HG03558 (cell line): ENCODE results near the gene BAIAP2.
"Not testable (repeated sequence)": the region's sequence is repeated elsewhere in the genome, so short reads cannot be mapped to it uniquely, and the experiment has no call there.

Experiments
- ATAC-seq: cut with Tn5 transposase; IDR thresholded peaks from one replicate; pipeline ENCODE4 v1.9.1; 2021; ENCODE audit warnings: moderate number of reproducible peaks; ENCODE audit not compliant: unreplicated experiment; ENCODE audit errors: extremely low read depth

The BAIAP2 gene

DNA sequence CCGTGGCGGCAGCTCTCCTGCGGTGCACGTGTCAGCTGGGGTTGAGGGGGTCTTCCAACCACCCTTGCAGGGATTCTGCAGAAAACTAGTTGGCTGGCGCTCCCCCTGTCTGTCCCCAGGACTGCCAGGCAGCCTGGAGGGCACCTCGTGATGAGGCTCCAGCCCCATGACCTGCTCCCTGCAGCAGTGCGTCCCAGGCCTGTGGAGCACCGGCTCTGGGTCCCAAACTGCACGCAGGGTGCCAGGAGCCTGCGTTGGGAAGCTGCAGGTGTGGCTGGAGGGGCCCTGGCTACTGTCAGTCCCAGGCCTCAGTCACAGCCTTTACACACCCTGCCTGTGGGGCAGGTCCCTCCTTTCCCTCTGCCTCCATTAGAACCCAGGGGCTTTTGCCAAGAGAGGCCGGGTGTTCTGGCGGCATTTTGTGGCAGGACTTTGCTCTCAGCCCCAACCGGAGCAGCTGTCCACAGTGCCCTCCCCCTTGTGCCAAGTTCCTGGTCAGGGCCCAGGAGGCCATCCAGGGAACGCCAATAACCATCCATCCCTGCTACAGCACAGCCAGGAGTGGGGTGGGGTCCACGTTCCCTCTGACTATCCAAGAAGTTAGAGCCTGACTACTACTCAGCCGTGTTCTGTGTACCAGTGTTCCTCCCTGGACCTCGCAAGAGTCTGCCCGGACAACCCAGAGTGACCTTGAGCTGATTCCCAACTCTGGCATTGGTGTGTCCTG, 34.2 kb upstream of the BAIAP2 start:
- no peak for ATAC-seq

GRCh38 chr17:81002013-81002384, 33.0 kb upstream of the BAIAP2 start:
- no peak for ATAC-seq

GRCh38 chr17:81002409-81003361, 32.3 kb upstream of the BAIAP2 start:
- no peak for ATAC-seq

DNA sequence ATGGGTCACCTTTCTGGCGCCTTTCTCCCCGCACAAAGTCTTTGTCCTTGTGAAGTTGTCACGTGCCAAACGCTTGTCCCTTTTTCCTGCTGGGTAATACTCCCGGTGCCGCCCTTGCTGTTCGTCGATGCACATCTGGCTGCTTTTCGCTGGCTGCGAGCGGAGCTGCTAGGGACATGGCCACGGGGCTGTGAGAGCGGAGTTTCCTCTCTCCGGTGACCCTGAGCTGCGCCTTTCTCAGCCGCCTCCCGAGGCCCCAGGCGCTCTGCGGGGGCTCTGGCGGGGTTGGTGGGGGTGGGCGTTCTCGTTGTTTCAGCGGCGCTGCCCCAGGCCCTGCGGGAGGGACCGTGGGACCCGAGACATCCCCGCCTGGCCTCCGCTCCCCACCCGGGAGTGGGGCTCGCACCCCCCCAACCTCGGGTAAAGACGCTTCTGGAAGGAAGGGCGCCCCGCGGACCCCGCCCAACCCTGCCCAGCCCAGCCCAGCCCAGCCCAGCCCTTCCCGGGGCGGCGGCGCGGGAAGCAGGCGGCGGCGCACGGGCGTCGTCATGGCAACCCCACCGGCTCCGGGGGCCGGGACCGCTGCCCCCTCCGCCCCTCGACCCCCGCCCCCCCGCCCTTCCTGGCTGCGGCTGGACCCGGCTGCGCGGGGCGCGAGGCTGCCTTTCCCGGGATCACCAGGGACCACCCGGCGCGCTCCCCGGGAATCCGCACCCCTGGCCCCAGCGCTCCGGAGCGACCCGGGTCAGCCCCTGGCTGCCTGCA, 31.1 kb upstream of the BAIAP2 start:
- ATAC-seq: no peak

- ATAC-seq: no peak
Measured at GRCh38 chr17:81006891-81007290, 28.1 kb upstream of the BAIAP2 start.

GRCh38 chr17:81008140-81008539, 26.8 kb upstream of the BAIAP2 start:
- ATAC-seq: no peak

GRCh38 chr17:81009136-81009535, 25.8 kb upstream of the BAIAP2 start:
- ATAC-seq: no peak

DNA sequence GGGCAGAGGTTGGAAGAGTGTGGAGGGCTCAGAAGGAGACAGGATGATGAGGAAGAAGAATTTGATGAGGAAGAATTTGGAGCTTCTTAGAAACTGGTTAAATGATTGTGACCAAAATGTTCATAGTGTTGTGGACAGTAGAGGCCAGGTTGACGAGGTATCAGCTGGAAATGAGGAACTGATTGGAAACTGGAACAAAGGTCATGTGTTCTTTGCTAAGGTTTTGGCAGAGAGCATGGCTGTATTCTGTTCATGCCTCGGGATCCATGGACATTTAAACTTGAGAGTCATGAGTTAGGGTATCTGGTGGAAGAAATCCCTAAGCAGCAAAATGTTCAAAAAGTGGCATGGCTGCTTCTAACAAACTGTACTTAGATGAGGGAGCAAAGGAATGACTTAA, 24.0 kb upstream of the BAIAP2 start:
- no peak for ATAC-seq

DNA sequence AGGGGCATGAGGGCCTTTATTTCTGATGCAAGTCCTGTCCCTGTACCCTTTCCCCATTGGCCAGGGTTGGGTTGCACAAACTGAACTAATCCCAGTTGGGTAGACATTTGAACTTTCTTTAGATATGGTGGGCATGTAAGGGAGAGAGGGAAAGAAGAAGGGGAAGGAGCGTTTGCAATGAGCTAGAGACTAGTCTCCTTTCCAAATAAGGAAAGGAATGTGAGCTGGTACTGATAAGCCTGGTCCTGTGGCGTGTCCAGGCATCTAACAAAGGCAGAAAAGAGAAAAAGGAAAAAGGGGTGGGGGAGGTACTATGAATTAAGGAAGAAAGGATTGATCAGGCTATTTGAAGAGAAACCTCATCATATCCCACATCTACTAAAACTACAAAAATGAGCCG, 23.0 kb upstream of the BAIAP2 start:
- ATAC-seq: no peak

DNA sequence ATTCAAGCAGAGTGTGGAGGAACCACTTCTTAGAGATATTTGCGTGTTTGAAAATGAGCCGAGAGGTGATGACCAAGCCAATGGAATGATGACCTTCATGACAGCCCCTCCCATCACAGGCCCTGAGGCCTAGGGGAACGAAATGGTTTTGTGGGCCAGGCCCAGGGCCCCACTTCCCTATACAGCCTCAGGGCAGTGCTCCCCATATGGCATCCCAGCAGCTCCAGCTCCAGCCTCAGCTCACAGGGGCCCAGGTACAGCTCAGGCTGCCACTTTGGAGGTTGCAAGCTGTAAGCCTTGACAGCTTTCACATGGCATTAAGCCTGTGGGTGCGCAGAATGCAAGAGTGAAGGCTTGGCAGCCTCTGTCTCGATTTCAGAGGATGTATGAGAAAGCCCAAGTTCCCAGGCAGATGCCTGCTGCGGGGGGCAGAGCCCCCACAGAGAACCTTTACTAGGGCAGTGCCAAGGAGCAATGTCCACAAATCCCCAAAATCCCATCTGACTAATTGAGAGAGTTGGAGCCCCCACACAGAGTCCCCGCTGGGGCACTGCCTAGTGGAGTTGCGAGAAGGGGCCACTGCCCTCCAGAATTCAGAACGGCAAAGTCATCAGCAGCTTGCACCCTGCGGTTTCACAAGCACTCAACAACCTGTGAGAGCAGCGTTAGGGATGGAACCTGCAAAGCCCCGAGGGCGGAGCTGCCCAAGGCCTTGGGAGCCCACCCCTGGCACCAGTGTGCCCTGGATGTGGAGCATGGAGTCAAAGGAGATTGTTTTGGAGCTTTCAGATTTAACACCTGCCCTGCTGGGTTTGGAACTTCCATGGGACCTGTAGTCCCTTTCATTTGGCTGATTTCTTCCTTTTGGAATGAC, 22.1 kb upstream of the BAIAP2 start:
- ATAC-seq: no peak

DNA sequence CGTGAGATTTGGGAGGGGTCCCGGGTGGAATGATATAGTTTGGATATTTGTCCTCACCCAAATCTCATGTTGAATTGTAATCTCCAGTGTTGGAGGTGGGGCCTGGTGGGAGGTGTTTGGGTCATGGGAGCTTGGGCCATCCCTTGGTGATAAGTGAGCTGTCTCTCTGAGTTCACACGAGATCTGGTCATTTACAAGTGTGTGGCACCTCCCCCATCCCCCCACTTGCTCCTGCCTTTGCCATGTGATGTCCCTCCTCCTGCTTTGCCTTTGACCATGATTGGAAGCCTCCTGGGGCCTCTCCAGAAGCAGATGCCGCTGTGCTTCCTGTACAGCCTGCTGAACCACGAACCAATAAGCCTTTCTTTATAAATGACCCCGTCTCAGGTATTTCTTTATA, 21.3 kb upstream of the BAIAP2 start:
- ATAC-seq: no peak

DNA sequence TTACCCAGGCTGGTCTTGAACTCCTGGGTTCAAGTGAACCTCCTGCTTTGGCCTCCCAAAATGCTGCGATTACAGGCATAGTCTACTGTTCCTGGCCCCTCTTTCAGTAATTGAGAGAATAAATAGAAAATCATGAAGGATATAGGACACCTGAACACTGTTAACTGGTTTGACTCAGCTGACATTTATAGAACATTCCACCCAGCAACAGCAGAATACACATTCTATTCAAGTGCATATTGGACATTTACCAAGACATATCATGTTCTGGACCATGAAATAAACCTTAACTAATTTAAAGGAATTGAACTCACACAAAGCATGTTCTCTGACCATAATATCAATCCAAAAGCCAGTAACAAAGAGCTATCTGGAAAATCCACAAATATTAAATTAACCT, 19.8 kb upstream of the BAIAP2 start:
- no peak for ATAC-seq

DNA sequence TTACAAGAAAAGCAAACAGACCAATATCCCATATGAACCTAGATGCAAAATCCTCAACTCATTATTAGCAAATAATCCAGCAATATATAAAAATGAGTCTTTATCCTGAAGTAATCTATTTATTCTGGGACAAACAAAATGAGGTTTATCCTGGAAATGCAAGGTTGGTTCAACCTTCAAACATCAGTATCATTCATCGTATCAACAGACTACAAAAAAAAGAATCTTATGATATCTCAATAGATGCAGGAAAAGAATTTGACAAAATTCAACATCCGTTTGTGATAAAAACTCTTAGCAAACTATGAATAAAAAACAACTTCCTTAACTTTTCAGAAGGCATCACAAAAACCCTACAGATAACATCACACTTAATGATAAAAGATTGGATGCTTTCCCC, 18.4 kb upstream of the BAIAP2 start:
- ATAC-seq: no peak

- not testable (repeated sequence) for ATAC-seq
Measured at GRCh38 chr17:81017330-81017729, 17.6 kb upstream of the BAIAP2 start.

DNA sequence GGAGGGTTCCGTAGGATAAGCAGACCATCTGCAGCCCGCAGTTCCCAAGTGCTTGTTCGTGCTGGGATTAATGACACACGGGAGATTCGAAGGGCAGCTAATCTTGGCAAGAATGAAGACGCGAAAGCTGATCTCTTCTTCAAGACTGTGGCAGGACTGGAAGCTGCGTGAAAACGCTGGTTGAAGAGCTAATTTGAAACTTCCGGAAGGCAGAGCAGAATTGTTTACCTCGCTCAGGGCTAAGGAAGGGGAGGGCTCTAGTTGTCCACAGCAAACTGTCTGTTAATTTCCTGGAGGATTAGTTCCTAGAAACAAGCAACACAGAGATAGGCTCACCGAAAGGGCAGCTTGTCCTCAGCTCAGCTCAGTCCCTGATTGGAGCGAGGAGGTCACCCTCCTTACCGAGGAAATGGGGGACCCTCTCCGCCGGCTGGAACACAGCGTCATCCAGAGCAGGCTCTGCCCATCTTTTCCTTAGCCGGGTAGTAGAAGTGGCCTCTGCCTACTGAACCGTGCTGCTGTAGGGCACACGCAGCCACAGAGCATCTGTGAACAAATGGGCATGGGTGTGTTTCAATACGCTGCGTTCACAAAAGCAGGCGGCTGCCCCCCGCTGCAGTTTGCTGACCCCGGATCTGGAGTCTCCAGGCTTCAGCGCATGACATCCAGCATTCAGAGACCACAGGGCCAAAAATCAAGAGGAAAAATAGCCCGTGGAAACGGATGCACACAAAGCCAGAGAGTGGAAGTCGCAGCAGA, 16.7 kb upstream of the BAIAP2 start:
- no peak for ATAC-seq

DNA sequence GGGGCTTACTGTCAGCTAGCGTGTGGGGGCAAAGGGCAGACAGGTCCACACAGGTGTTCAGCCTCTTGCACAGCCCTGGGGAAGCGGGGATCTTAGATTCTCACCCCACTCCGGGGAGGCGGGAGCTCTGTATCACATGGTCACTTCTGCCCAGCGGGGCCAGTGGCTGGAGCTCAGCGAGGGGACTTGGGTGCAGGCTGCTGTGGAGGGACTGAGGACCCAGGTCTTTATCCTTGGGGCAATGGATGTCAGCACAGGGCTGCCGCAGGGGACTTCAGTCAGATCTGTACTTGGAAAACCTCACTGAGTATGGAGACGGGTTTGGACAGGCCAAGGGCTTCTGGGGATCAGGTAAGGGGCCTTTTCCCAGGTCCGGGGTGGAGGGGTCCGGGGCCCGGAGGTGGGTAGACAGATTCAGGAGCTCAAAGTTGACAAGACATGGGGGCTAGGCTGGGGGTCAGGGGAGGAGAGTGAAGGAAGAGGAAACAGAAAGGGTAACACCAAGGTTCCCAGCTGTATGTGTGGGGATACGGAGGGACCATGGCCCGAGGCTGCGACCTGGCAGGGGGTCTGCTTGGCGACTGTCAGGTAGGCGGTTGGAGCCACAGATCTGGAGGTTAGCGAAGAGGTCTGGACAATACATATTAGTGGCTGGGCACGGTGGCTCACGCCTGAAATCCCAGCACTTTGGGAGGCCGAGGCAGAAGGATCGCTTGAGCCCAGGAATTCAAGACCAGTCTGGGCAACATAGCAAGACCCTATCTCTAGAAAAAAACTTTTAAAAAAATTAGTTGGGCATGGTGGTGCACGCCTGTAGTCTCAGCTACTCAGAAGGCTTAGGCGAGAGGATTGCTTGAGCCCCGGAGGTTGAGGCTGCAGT, 15.1 kb upstream of the BAIAP2 start:
- ATAC-seq: no peak

DNA sequence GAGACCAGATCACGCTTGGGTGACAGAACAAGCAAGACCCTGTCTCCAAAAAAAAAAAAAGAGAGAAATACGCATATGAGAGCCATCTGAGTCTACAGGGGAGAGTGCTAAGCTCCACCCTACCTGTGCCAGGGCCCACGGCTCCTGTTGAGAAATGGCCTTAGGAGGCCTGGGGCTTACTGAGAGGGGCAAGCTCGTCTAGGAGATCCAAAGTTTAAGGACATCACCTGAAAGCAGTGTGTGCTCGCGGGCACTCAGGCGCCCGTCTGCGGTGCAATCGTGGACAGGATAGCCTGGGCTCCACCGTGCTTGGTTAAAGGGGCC, 14.5 kb upstream of the BAIAP2 start:
- no peak for ATAC-seq

GRCh38 chr17:81020767-81021497, 14.0 kb upstream of the BAIAP2 start:
- no peak for ATAC-seq
